Heart right ventricle (tissue), 16 donors: ENCODE measurements around the gene NEAT1. TPM values are rescaled to one million over a fixed set of nuclear protein-coding genes. Genes with fewer than 3 reads are reported as not detected.

Experiments
- ATAC-seq, 8 donors: fragments of 200-7000 bp; cut with Tn5 transposase; one replicate each; pipeline ENCODE4 v1.9.1; 2020; ENCODE audit warnings: mild to moderate bottlenecking in 8 of 8, moderate library complexity in 8 of 8, moderate number of reproducible peaks in 1 of 8
- DNase-seq, 2 donors: peaks; one replicate each; pipeline ENCODE4 v3.0.0-alpha.2; 2020
- H3K27ac ChIP-seq, 10 donors: fragments of 200-600 bp; sonication (generic) in 2 of 10; one replicate each; pipeline versions ENCODE4 v1.5.0 to v1.8.0; 2020 to 2022; ENCODE audit warnings: mild to moderate bottlenecking in 3 of 10
- H3K27me3 ChIP-seq, 7 donors: fragments of 200-600 bp; one replicate each; pipeline ENCODE4 v1.8.0; 2021 to 2022; ENCODE audit warnings: mild to moderate bottlenecking in 2 of 7
- H3K36me3 ChIP-seq, 9 donors: fragments of 200-600 bp; sonication (generic) in 1 of 9; one replicate each; pipeline versions ENCODE4 v1.5.0 to v1.8.0; 2020 to 2022; ENCODE audit warnings: mild to moderate bottlenecking in 2 of 9
- H3K4me1 ChIP-seq, 9 donors: fragments of 200-600 bp; sonication (generic) in 1 of 9; one replicate each; pipeline versions ENCODE4 v1.5.0 to v1.8.0; 2020 to 2022; ENCODE audit warnings: mild to moderate bottlenecking in 4 of 9
- H3K4me3 ChIP-seq, 10 donors: fragments of 200-600 bp; sonication (generic) in 2 of 10; one replicate each; pipeline versions ENCODE4 v1.5.0 to v1.8.0; 2020 to 2022; ENCODE audit warnings: mild to moderate bottlenecking in 7 of 10, moderate library complexity in 2 of 10
- H3K9me3 ChIP-seq, 11 donors: fragments of 200-600 bp in 10 of 11; sonication (generic) in 2 of 11; one replicate each; pipeline versions ENCODE4 v1.5.0 to v1.8.0; 2013 to 2022; ENCODE audit warnings: mild to moderate bottlenecking in 2 of 11, control low read depth in 1 of 11, moderate library complexity in 1 of 11
- CTCF ChIP-seq, 9 donors: fragments of 200-600 bp; sonication (generic) in 2 of 9; IDR thresholded peaks; one replicate each; pipeline versions ENCODE4 v1.5.0 to v1.8.0; 2021 to 2022; ENCODE audit warnings: antibody characterized with exemption in 9 of 9, mild to moderate bottlenecking in 5 of 9, moderate library complexity in 1 of 9
- WGBS, 2 donors: extraction: QIAGEN DNeasy Blood & Tissue Kit; methylation state at CpG; one replicate each; pipeline ENCODE4 v1.1.7; 2013; ENCODE audit warnings: inconsistent platforms in 1 of 2; 5-methylcytosine and 5-hydroxymethylcytosine counted together
- intact Hi-C, 10 donors: fragments of 100-400 bp; cut with DNase I; formaldehyde crosslinking; loops; one replicate each; pipeline versions ENCODE4 v1.11.1 to v1.14.2; 2022
- polyA plus RNA-seq, 2 donors: library from polyadenylated mRNA; stranded (reverse); fragments of 200-250 nt; gene quantifications; one replicate each; pipeline ENCODE4 v1.2.3, GENCODE V29; 2013
- total RNA-seq, 10 donors: library from RNA; stranded (reverse); fragmentation: NEBNext Ultra II Directional in 3 of 10; extraction: Animal tissue kit (Norgen Biotek cat#: 25700) in 3 of 10; gene quantifications; one replicate each; pipeline versions ENCODE4 v1.2.1 to v1.2.4, GENCODE V29; 2021 to 2023
- donor health status: Arrhythmogenic right ventricular cardiomyopathy.
- donor health status: ischemic (EF 13 %, LVEDD 7.1; RV severe dilation, severe dysfunction).
- donor health status: healthy with polysubstance abuse.
- donor health status: DM: no; HTN: yes; CAD: no.
- donor health status: DM: no; HTN: no; CAD: no.
- donor health status: ischemic (EF 25% LVEDD 6.9; RV normal size, moderate dysfunction).
- donor health status: ischemic (EF 25% LVEDD 5.7; RV mildly dilated, moderate dysfunction).
- donor health status: healthy.
- donor health status: DM: yes; HTN: yes; CAD: no.
- donor health status: Ischemic cardiomyopathy.
- donor health status: ischemic (EF 35%, LVEDD 5.7; RV mildly dilated, moderate dysfunction).
- donor health status: nonischemic (EF 11% LVEDD 7.7; RV severe dilation, severe dysfunction).
- donor health status: DM: yes; HTN: yes; CAD: no.
- donor health status: PGD.
- donor health status: ischemic (EF 29% LVEDD 5.4; RV normal size, mild dysfunction).
- donor health status: nonischemic (EF 23%, LVEDD 6.1; RV moderate dilation, normal function).

NEAT1 gene
- total and polyA plus RNA-seq, 12 donors = 103 to 1,899 (median 432) TPM

- peak overlapping the region; percentile 46 to 98 (median 86) for H3K27ac ChIP-seq
- H3K36me3 ChIP-seq = peaks cover 0 to 66% (median 14%) of the 10 kb centered on the region in 9 donors
- H3K9me3 ChIP-seq = no peaks in the 10 kb centered on the region
- DNase-seq (no peak), ATAC-seq (peak in 6 of 8 donors; percentile 3 to 30 (median 13))
- TF ChIP-seq CTCF (IDR thresholded peaks at IDR 0.05) = no peak
- WGBS, 2 donors = 50 to 54% methylated on average over 21 of the region's 21 CpGs
- peak overlapping the region in 8 of 10 donors; percentile 2 to 35 (median 22) for H3K4me3 ChIP-seq
- intact Hi-C loops = no loop called here
- peaks cover 21 to 76% (median 63%) of the 10 kb centered on the region in 9 donors for H3K4me1 ChIP-seq
- H3K27me3 ChIP-seq = no peaks in the 10 kb centered on the region
Observed at GRCh38 chr11:65390099-65390941, 32.3 kb upstream of the NEAT1 start.

GRCh38 chr11:65390996-65391395 lies 31.6 kb upstream of the NEAT1 start:
- DNase-seq (peak; percentile 53 to 59), ATAC-seq (peak; percentile 20 to 72 (median 44))
- intact Hi-C loops = no loop called here
- Histone ChIP-seq H3K4me3 (peak overlapping the region in 8 of 10 donors; percentile 2 to 35 (median 22)), H3K4me1 (peaks cover 20 to 69% (median 61%) of the 10 kb centered on the region in 9 donors), H3K27me3 (no peaks in the 10 kb centered on the region), H3K27ac (peak overlapping the region; percentile 46 to 98 (median 86)), H3K36me3 (peaks cover 0 to 73% (median 20%) of the 10 kb centered on the region in 9 donors), H3K9me3 (no peaks in the 10 kb centered on the region)
- 18 to 37% methylated on average over 9 of the region's 9 CpGs for WGBS, 2 donors
- TF ChIP-seq CTCF (IDR thresholded peaks at IDR 0.05) = peak in 3 of 9 donors; percentile 14 to 21 (median 20)

GRCh38 chr11:65392186-65392829 lies 30.3 kb upstream of the NEAT1 start:
- peaks cover 0 to 86% (median 23%) of the 10 kb centered on the region in 9 donors for H3K36me3 ChIP-seq

More at GRCh38 chr11:65392186-65392829, 30.3 kb upstream of the NEAT1 start:
- no peaks in the 10 kb centered on the region for H3K9me3 ChIP-seq
- peak overlapping the region in 9 of 10 donors; percentile 46 to 98 (median 87) for H3K27ac ChIP-seq
- WGBS, 2 donors = 86 to 92% methylated on average over 13 of the region's 13 CpGs
- H3K4me3 ChIP-seq = no peak overlapping the region
- H3K4me1 ChIP-seq = peaks cover 18 to 60% (median 51%) of the 10 kb centered on the region in 9 donors
- intact Hi-C loops = no loop called here
- ATAC-seq (no peak), DNase-seq (no peak)
- no peaks in the 10 kb centered on the region for H3K27me3 ChIP-seq
- TF ChIP-seq CTCF (IDR thresholded peaks at IDR 0.05) = no peak
